Left renal pelvis (tissue), 4 donors: Measurements from ENCODE around the gene PARD3. TPM values are rescaled to one million over a fixed set of nuclear protein-coding genes. Genes with fewer than 3 reads are reported as not detected.

Experiments
- DNase-seq, 4 donors: peaks; one replicate each; pipeline ENCODE4 v3.0.0-alpha.2; 2013; ENCODE audit warnings: low read depth in 4 of 4, low spot score in 3 of 4
- polyA plus RNA-seq, 4 donors: library from polyadenylated mRNA; unstranded; fragments of 120-200 nt; gene quantifications; one replicate each; pipeline ENCODE4 v1.2.1, GENCODE V29; 2013; ENCODE audit not compliant: insufficient read length in 4 of 4

The PARD3 gene
- polyA plus RNA-seq, 4 donors, result 56.7 to 75.5 (median 69.4) TPM

DNA sequence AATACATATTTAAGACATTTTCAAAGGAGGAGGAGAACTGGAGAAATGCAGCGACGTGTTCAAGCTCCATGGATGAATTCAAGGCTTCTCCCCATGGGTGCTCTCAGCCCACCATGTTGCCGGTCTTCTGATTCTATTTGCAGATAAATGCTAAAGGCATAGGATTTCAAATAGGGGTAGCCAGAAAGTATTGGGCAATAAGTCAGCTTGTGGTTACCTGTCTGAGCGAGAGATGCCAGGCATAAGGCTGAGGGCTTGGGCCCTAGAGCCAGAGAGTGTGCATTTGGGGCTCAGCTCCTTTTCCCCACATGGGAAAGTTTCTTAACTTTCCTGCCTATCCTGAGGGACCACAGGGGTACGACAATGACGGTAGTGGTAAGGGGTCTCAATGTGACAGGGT is 180.0 kb downstream of the PARD3 start:
- no peak for DNase-seq

DNA sequence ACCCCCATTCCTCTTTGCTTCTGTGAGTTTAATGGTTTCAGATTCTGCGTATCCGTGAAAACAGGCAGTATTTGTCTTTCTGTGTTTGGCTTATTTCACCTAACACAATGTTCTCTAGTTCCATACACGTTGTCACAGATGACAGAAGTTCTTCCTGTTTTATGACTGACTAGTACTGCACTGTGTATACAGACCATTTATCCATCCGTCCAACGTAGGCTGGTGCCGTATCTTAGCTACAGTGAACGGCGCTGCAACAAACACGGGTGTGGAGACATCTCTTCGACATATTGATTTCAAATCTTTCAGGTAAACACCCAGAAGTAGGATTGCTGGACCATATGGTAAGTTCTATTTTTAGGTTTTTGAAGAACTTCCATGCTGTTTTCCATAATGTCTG is 181.7 kb downstream of the PARD3 start:
- no peak for DNase-seq

DNA sequence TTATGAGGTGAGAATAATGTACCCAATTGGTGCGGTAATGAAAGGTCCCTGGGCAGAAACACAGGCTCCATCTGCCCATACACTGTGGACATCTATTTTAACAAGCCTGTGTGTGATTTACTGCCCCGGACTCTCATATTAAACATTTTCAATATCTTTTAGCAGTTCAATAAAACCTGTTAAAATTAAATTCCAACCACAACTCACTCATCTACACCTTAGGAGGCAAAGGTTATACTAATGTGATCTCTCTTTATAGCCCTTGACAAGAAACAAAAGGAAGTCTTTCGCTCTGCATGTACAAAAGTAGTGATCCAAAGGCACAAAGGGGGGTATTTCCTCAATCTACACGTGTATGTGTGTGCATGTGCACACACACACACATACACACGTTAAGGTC is 186.0 kb downstream of the PARD3 start:
- no peak for DNase-seq

DNA sequence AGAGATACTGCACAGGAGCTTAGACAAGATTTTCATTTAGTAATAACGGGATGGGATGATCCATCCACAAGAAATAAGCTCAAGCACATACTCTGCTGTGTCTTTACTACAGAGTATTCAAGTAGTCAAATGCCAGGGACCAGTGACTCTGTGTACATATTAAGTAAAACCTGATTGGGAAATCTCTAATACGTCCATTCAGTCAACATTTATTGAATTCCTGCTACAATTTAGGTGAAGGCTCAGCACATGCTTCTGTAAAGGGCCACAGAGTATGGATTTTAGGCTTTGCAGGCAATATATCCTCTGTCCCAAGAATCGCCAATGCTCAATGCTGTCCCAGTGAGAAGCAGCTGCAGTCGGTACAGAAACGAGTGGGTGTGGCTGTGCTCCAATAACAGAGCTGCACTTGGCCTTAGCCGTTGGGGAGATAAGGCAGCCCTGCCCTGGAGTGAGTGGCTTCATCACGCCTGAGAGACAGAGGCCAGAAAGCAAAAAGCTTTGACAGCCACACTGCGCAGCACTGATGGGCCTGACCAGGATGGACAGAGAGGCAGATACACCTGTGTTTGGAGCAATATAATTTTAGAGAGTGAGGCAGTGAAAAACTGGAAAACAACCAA is 186.8 kb downstream of the PARD3 start:
- no peak for DNase-seq

DNA sequence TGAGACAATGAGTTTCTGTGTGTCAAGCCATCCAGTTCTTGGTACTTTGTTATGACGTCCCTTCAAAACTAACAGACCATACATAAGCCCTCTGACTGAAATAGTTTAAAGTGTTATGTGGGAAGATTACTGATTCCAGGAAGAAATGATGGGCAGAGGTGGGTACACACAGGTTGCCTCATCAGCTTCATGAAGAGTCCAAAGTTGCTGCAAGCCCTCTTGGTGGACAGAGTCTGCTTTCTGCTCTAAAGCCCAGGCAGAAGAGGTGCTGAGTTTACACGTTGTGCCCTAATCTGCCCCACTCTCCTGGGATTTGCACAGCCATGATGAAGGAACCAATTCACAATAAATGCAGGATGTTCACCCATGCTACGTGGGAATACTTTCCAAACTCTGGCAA is 187.4 kb downstream of the PARD3 start:
- no peak for DNase-seq

DNA sequence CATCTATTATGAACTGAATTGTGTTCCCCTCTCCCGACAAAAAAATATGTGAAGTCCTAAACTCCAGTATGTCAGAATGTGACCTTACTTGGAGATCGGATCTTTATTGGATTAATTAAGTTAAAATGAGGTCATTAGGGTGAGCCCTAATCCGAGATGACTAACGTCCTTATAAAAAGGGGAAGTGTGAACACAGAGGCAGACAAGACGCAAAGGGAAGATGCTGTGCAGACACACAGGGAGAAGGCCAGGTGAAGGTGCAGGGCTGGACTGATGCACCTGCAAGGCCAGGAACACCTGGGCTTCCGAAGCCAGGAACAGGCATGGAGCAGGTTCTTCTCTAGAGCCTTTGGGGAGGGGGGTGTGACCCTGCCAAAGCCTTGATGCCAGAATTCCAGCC is 187.8 kb downstream of the PARD3 start:
- no peak for DNase-seq

DNA sequence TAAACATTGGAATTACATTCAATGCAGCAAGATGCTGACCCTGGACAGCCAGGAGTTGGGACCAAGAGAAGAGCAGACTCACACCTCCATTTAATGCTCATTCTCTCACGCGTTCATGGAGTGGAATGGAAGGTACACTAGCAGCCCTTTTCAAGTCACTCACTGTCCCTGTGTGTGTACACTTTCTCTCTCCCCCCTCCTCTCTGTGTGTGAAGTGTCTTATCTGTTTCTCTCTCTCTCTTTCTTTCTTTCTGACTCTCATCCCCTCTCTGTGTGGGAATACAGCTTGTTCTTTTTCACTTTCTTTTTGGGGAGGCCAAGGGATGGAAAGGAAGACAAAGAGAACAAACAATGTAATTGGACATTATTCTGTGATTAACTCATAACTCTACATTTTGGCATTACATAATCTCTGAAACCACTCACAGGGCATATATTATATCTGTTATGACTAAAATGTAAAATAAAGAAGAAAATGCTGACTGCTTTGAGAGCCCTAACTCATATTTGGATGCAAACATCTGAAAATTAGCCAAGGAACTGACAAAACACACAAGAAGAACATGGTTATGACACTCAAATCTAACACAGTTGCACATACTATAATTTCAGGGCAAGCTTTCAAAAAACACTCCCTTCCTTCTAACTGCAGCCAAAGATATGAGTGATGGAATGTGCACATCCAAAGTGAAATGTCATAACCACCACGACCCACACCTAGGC is 188.8 kb downstream of the PARD3 start:
- no peak for DNase-seq

DNA sequence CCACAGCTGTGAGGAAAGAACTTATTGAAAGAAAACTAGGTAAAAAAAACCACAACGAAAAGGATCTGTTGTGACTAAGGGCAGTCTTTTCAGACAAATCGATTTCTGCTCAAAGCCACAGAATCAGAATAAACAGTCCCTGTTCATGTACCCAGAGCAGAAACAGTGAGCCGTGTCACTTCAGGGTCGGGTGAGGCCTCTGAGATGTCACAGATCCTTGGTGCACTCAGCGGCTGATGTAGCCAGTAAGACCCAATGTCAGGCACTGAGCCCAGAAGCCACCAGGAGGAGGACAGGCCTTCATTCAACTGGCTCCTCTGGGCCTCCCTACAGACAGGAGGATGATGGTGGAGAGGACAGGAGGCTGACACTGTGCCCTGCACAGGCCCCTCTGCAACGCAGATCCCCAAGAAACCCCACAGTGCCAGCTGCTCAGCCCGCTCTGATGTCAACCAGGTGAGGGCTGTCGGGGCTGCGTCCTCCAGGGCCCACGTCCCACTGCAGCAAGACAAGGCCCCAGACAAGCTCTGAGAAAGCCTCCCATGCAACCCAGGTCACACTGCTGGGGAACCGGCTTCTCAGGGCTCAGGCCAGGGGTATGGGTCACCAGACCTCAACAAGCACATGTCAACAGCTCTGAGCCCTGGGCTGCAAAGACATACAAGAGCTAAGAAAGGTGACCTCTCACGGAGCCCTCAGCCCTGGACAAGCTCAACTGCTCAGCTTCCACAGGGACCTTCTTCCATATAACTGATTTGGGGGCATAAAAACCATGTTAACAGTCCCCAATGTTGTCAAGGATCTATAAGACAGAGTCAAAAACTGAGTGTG is 190.6 kb downstream of the PARD3 start:
- no peak for DNase-seq

DNA sequence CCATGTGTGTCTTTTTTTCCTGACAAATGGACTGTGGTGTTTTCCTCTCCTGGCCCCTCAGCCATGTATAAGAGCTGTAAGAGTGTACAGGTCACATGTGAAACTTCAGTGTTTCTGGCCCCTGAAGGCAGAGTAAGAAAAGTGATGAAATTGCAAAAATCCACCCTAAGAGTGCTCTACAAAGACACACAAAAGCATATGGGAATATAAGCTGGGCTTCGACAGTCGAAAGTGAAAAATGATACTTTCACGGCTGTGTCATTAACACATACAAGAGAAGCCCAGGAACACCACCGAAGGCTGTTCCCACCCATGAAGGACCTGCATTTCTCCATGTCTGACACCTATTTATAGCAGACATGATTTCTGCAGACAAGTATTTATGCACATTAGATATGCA is 192.2 kb downstream of the PARD3 start:
- DNase-seq, result no peak

DNA sequence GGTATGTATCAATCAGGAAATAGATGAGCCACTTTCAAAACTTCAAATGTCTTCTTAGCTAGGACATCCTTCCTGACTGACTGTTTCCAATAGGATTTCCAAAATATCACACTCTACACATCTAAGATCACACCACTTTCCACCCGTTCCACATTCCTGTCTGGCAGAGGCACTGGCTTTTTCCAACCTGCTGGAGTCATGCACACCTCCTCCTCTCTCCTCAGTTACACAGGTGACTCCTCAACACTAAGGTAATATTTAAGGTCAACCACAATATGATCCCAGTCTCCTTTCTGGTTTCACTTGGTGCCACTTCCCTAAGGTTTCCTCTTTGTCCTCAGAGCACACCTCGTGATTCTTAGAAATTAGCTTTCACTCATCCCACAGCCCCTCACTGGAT is 196.5 kb downstream of the PARD3 start:
- no peak for DNase-seq

DNA sequence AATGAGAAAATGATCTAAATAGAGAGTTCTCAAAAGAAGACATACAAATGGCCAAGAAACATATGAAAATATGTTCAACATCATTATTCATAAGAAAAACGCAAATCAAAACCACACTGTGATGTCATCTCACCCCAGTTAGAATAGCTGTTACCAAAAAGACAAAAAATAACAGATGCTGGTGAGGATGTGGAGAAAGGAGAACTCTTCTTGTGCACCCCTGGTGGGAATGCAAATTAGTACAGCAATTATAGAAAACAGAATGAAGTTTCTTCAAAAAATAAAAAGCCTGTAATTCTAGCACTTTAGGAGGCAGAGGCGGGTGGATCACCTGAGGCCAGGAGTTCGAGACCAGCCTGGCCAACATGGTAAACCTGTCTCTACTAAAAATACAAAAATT is 199.3 kb downstream of the PARD3 start:
- DNase-seq, result no peak

DNA sequence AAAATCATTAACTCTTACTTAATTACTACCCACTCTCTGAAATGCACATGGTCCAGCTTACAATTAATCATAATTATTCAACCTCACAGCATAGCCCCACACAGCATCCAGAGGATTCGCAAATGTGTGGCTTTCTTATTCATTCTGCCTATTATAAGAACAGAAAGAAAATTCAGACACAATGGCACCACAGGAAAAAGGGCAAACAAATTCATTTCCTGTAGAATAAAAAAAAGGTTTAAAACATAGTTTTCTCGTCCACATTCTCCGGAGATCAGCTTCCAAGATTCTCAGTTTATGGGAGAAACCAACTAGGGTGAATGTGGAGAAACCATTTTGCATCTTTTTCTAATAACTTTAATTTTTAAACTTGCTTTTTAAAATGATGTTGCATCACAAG is 201.6 kb downstream of the PARD3 start:
- DNase-seq, result no peak

DNA sequence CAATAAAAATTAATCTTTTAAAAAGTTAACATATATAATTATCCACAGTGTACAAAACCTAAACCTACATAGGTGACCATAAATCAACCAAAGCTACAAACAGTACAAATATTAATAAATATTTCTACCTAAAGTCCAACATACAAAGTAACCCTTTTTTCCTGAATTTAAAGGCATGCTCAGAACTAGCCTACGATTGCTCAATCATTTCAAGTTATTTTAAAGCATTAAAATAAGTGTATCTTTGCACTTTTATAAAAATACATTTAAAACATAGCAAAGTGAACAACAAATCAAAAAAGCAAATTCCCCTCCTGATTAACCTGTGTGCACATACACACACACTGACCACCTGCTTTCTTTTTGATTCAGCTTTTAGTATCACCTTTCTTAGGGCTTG is 202.2 kb downstream of the PARD3 start:
- no peak for DNase-seq

DNA sequence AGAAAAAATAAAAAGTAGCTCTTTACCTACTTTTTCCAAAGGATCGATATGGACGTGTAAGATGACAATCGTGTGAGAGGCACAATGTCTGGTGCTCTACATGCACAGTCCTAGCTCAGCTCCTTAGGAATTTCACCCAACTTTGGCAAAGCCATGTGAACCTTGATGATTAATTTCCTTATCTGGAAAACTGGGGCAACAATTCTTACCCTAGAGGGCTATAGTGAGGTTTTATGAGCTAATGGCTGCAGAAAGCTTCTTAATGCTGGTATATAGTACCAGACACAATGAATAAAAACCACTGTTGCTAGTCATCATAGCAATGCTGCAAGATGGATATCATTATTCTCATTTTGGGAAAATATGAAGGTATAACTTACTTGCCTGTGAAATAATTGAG is 202.7 kb downstream of the PARD3 start:
- DNase-seq, result no peak

DNA sequence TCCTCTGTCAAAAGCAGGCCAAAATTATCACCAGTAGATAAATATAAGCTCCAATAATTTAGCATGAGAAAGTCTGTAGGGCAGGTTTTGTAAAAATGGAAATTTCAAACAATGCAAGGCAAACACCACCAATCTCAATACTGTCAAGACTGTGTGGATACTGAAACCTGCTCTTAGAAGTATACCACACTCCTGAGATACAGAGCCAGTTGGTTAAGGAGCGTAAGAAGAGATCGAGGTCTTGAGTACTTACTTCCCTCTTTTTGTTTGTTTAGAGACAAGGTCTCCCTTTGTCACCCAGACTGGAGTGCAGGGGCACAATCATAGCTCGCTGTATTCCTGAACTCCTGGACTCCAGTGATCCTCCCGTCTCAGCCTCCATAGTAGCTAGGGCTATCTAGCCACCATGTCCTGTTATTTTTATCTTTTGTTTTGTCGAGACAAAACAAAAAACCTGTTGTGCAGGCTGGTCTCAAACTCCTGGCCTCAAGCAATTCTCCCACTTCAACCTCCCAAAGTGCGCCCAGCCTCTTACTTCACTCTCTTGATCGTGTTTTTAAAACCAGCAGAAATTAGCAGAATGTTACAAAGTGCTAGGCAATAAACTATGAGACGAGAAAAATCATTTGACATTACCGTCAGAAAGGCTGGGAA is 205.7 kb downstream of the PARD3 start:
- DNase-seq, result no peak

DNA sequence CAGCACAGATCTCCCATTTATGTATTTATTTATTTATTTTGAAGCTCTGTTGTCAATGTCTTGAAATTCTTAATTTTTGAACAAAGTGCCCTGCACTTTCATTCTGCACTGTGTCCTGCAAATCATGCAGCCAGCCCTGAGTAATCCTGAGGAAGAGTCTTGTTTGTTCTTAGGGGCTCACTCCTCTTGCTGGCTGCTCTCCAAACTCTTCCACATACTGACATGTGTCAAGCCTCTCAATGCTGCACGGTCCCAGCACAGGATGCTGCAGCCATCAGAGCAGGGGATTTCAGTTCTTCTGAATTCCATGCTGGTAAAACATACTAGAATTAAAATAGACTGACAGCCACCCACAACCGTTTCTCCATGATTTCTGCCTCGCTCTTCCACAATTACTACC is 207.2 kb downstream of the PARD3 start:
- DNase-seq, result no peak

DNA sequence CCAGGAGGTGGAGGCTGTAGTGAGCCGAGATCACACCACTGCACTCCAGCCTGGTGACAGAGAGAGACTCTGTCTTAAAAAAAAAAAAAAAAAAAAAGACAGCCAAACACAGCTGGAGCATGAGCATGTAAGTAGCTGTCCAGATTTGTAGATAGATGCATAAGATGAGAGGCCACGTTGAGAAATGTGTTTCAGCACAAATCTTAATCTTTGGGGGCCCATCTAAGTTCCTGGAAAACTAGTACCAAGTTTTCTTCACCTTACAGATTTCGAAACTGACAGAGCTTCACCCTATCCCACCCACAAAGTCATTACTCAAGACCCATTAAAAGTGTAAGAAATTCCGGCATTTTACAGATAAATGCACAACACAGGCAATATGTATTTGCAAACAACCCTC is 208.2 kb downstream of the PARD3 start:
- DNase-seq, result no peak

DNA sequence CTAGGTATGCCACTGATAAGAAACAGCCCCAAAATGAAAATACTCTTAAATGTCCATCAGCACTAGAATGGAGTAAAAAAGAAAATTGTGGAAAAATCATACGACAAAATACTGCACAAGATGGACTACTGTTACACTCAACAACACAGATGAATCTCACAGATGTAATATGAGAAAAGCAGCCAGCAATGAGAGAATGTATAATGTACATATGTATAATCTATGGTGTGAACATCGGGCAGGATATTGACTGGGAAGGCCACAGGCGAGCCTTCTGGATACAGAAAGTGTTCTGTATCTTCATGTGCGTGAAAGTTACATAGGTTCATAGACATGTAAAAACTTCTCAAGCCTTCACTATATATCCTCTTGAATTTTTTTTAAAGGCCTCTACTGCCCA is 212.6 kb downstream of the PARD3 start:
- no peak for DNase-seq

DNA sequence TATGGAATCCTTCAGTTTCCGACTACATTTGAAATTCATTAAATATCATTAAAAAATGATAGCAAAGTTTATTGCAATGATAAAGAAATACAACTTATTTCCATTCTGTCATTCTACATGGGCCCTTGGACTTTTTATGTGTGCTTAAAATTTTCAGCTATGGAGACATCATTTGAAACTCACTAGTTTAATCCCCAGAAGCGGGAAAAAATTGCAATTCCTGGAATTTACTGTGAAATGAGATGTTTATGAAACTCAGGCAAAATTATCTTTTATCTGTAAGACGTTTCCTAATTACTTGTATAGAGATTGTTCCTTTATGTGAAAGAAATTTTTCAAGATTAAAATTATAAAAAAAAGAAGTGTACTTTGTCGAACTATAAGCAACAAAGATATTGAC is 213.4 kb downstream of the PARD3 start:
- DNase-seq, result no peak

DNA sequence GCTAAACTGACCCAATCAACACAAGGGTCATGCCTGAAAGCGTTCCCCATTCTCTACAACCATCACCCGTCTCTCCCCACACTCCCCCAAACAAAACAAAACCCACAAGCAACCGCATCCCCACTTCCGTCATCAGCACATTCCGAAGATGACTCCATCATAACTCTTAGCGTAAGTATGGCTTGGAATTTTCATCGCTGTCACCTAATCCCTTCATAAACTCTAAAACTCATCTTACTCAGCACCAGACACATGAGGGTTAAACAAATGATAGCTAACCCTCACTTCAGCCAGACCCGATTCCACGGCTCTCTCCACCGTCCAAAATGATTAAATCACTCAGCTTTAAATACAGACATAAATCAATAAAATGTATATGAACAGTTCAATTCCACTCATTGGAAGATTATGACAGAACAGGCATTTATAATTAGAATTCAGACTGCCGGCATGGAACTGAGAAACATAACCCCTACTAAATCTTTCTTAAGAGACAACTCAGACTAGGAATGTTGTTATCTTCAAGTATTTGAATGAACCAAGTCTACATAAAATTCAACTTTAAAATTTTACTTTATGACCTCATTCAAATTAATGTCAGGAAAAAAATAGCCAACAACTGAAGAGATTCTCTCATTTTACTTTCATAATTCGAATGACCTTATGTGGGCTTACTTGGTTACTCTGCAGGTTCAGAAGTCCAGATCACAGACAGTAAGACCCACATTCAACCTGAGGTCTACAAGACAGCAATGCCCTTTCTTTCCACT is 215.9 kb downstream of the PARD3 start:
- DNase-seq, result no peak

DNA sequence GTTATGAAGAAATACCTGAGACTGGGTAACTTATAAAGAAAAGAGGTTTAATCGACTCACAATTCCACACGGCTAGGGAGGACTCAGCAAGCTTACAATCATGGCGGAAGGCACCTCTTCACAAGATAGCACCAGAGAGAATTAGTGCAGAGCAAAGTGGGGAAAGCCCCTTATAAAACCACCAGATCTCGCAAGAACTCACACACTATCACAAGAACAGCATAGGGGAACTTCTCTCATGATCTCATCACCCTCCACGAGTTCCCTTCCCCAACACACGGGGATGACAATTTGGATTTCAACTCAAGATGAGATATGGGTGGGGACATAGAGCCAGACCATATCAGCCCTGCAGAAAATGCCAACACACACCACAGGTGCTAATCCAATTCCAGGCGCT is 218.7 kb downstream of the PARD3 start:
- no peak for DNase-seq
